ENCODE measurements around the gene NME4. TPM values are rescaled to one million over a fixed set of nuclear protein-coding genes. Genes with fewer than 3 reads are reported as not detected.

NME4 gene
- polyA plus RNA-seq, 2 of the 4 experiments (the other 2 are of a cell fraction), result 239 to 349 TPM

- H3K27ac ChIP-seq, result peak within 1 kb of the TSS; percentile 85 to 91
- POLR2A ChIA-PET, result interaction anchor here (1.5 to 2.0 kb wide), 2 partner anchors 24 to 102 kb away, joined by 4 to 5 read pairs; partner anchors contain the start of genes CAPN15 and DECR2
- ATAC-seq (peak; percentile 86 to 91), FAIRE-seq (no peak), DNase-seq (ENCODE audit: low read depth in 1 of 2, low spot score in 1 of 2) (peak; percentile 82 to 87)
- WGBS (ENCODE audit: missing lambda C conversion rate), result 26% methylated on average over 11 of the region's 77 CpGs
- CTCF ChIA-PET, result interaction anchor here (0.6 to 4.0 kb wide), 8 partner anchors 24 to 141 kb away, joined by 3 to 14 read pairs (median 4); partner anchors contain the start of genes DECR2 and NHLRC4
- H3K4me3 ChIP-seq, result peak within 1 kb of the TSS; percentile 72
- no peak for TF ChIP-seq CBX8 (IDR thresholded peaks at IDR 0.05)
- TF ChIP-seq E2F6 (IDR thresholded peaks at IDR 0.05; ENCODE audit: borderline replicate concordance, low read depth), result peak; percentile 92
- TF ChIP-seq RFX5 (IDR thresholded peaks at IDR 0.05), result no peak
- TF ChIP-seq CBX2 (IDR thresholded peaks at IDR 0.05; ENCODE audit: borderline replicate concordance, low read depth), result no peak
- TF ChIP-seq POLR2A (IDR thresholded peaks at IDR 0.05; ENCODE audit: low read length), result peak; percentile 79
- TF ChIP-seq EHF (CRISPR knock-in tag; IDR thresholded peaks at IDR 0.05), result no peak
- TF ChIP-seq SMC3 (IDR thresholded peaks at IDR 0.05), result 0 out of 3 replicates have a peak, but pooled peaks have one; percentile 3
- TF ChIP-seq MAX (IDR thresholded peaks at IDR 0.05), result peak; percentile 75
- no peak for TF ChIP-seq USF2 (IDR thresholded peaks at IDR 0.05)
- 0 out of 2 replicates have a peak, but pooled peaks have one; percentile 79 for TF ChIP-seq RNF2 (IDR thresholded peaks at IDR 0.05; ENCODE audit: borderline replicate concordance, low read depth)
- no peak for TF ChIP-seq FOSL2 (IDR thresholded peaks at IDR 0.05)
- TF ChIP-seq FOSL2 (CRISPR knock-in tag; IDR thresholded peaks at IDR 0.05), result no peak
- TF ChIP-seq KDM1A (IDR thresholded peaks at IDR 0.05; ENCODE audit: low read depth), result no peak
- TF ChIP-seq FOXS1 (CRISPR knock-in tag; IDR thresholded peaks at IDR 0.05), result no peak
- TF ChIP-seq ZFP36 (IDR thresholded peaks at IDR 0.05; ENCODE audit: borderline replicate concordance, partially characterized antibody), result no peak
- no peak for TF ChIP-seq JUNB (IDR thresholded peaks at IDR 0.05)
- peak; percentile 17; the same call in 1 of the 3 replicates for TF ChIP-seq CTCF (IDR thresholded peaks at IDR 0.05)
- no peak for TF ChIP-seq HOXA7 (CRISPR knock-in tag; IDR thresholded peaks at IDR 0.05)
- TF ChIP-seq HDAC2 (IDR thresholded peaks at IDR 0.05), result peak; percentile 41; the same call in 1 of the 2 replicates
- peak in 1 of 2 experiments; percentile 86; a peak in 3 of 5 replicates for TF ChIP-seq JUN (IDR thresholded peaks at IDR 0.05)
- no peak for TF ChIP-seq POLR2AphosphoS2 (conservative IDR thresholded peaks at IDR 0.05; ENCODE audit: low read length)
- 0 out of 2 replicates have a peak, but pooled peaks have one; percentile 35 for TF ChIP-seq MYC (IDR thresholded peaks at IDR 0.05; ENCODE audit: borderline replicate concordance, low read length)
- H3K9me3 ChIP-seq, result no peaks in the 10 kb centered on the region
- peaks cover 24% of the 10 kb centered on the region for H3K4me1 ChIP-seq
- peak within 1 kb of the TSS; percentile 91 for H3K4me2 ChIP-seq
Measured at GRCh38 chr16:425082-425718, 28.2 kb downstream of the NME4 start, which contains the start of gene RAB11FIP3. Gene RAB11FIP3, plus strand, starts transcription at chr16:425649. Its CDS starts 358 bp downstream, at chr16:426007.

- POLR2A ChIA-PET, result interaction anchor here (1.5 to 2.0 kb wide), 2 partner anchors 24 to 102 kb away, joined by 4 to 5 read pairs; partner anchors contain the start of genes CAPN15 and DECR2
- Histone ChIP-seq H3K27ac (peak overlapping the region; percentile 85 to 91), H3K4me3 (peak overlapping the region; percentile 72), H3K4me2 (peak overlapping the region; percentile 91), H3K4me1 (peaks cover 24% of the 10 kb centered on the region), H3K9me3 (no peaks in the 10 kb centered on the region)
- CTCF ChIA-PET, result interaction anchor here (0.6 to 4.0 kb wide), 5 partner anchors 25 to 115 kb away, joined by 3 to 14 read pairs (median 4); partner anchors contain the start of gene DECR2
- TF ChIP-seq RAD21 (conservative IDR thresholded peaks at IDR 0.05 in 1 of 2, IDR thresholded peaks at IDR 0.05 in 1 of 2) (no peak), HMGXB4 (CRISPR knock-in tag; IDR thresholded peaks at IDR 0.05; ENCODE audit: borderline replicate concordance) (no peak), JUN (IDR thresholded peaks at IDR 0.05) (peak in 1 of 2 experiments; percentile 40; a peak in 1 of 5 replicates), FOXS1 (CRISPR knock-in tag; IDR thresholded peaks at IDR 0.05) (no peak), USF2 (IDR thresholded peaks at IDR 0.05) (no peak), NPAS2 (CRISPR knock-in tag; IDR thresholded peaks at IDR 0.05; ENCODE audit: borderline replicate concordance) (no peak), PBX3 (IDR thresholded peaks at IDR 0.05) (no peak), ZC3H11A (IDR thresholded peaks at IDR 0.05) (no peak)
- ATAC-seq, result peak in 1 of 2 experiments; percentile 65; a peak in 4 of 6 replicates
- no peak for DNase-seq (ENCODE audit: low read depth in 1 of 2, low spot score in 1 of 2)
- WGBS (ENCODE audit: missing lambda C conversion rate), result no CpG with 5 or more reads among the region's 63 CpGs
- no peak for FAIRE-seq
Measured at GRCh38 chr16:425740-426114, 28.7 kb downstream of the NME4 start.
